Stimulated activated CD8-positive, alpha-beta memory T cell treated with anti-CD3 and anti-CD28 coated beads, Interleukin-15, amount 100 ng/mL, for 1 hour (primary cell): ENCODE measurements around the gene NRG2.

Experiments
- DNase-seq: peaks from one replicate; pipeline ENCODE4 v3.0.0-alpha.2; 2020; ENCODE audit warnings: low read depth

NRG2 gene

GRCh38 chr5:139836469-139837208 lies 206.5 kb downstream of the NRG2 start:
- no peak for DNase-seq

GRCh38 chr5:139835656-139836055 lies 207.4 kb downstream of the NRG2 start:
- DNase-seq = no peak

- no peak for DNase-seq
Observed at GRCh38 chr5:139833525-139833924, 209.6 kb downstream of the NRG2 start.

GRCh38 chr5:139831624-139832023 lies 211.5 kb downstream of the NRG2 start:
- no peak for DNase-seq

- no peak for DNase-seq
Observed at GRCh38 chr5:139829471-139829870, 213.6 kb downstream of the NRG2 start.

- no peak for DNase-seq
Observed at GRCh38 chr5:139828207-139828895, 214.7 kb downstream of the NRG2 start.

- no peak for DNase-seq
Observed at GRCh38 chr5:139825690-139826089, 217.4 kb downstream of the NRG2 start.

GRCh38 chr5:139823757-139824355 lies 219.2 kb downstream of the NRG2 start:
- no peak for DNase-seq

- DNase-seq = no peak
Observed at GRCh38 chr5:139822553-139823425, 220.3 kb downstream of the NRG2 start.

GRCh38 chr5:139821806-139822552 lies 221.1 kb downstream of the NRG2 start:
- DNase-seq = no peak

- no peak for DNase-seq
Observed at GRCh38 chr5:139820606-139821005, 222.5 kb downstream of the NRG2 start.

- DNase-seq = no peak
Observed at GRCh38 chr5:139820130-139820529, 223.0 kb downstream of the NRG2 start.

GRCh38 chr5:139817970-139818369 lies 225.1 kb downstream of the NRG2 start:
- no peak for DNase-seq

- no peak for DNase-seq
Observed at GRCh38 chr5:139817362-139817761, 225.7 kb downstream of the NRG2 start.

- DNase-seq = no peak
Observed at GRCh38 chr5:139816566-139816965, 226.5 kb downstream of the NRG2 start.

- DNase-seq = no peak
Observed at GRCh38 chr5:139814704-139815280, 228.3 kb downstream of the NRG2 start.

GRCh38 chr5:139814191-139814601 lies 228.9 kb downstream of the NRG2 start:
- DNase-seq = no peak

GRCh38 chr5:139812836-139813805 lies 230.0 kb downstream of the NRG2 start:
- no peak for DNase-seq

- DNase-seq = no peak
Observed at GRCh38 chr5:139812323-139812722, 230.8 kb downstream of the NRG2 start.

- no peak for DNase-seq
Observed at GRCh38 chr5:139811274-139811607, 231.9 kb downstream of the NRG2 start.
